ENCODE data around the gene CAMTA1. TPM values are rescaled to one million over a fixed set of nuclear protein-coding genes. Genes with fewer than 3 reads are reported as not detected.

Gene CAMTA1
- total RNA-seq, 6 donors from 2014 or later = 38.8 to 74.0 (median 46.1) TPM

DNA sequence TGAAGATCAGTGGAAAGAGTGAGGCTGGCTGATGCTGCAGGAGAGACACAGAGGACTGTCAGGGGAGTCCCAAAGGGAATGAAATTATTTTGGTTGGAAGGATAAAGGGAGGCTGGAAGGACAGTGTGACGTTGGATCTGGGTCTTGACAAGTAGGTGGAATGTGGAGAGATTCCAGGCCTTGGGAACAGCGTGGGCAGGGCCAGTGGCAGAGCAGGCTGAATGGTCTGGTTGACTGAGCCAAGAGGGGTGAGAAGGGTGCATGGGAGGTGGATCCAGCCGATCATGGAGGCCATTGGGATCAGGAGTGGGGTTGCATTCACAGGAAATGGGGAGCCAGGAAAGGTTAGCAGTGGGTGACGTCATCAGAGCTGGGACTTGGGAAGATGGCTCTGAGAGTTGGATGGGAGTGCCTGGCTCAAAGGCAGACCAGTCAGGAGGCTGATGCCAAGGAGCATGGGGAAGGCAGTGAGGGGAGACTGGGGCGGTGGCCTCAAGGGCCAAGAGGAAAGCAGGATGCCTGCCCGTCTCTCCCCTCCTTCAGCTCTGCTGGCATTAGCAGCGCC lies 839.6 kb downstream of the CAMTA1 start:
- Histone ChIP-seq H3K9me3 (no peaks in the 10 kb centered on the region), H3K27me3 (no peaks in the 10 kb centered on the region), H3K36me3 (no peaks in the 10 kb centered on the region), H3K4me1 (peaks cover 0 to 4% (median 1%) of the 10 kb centered on the region in 4 donors), H3K4me3 (no peak overlapping the region), H3K27ac (no peak overlapping the region)
- 55 to 81% methylated on average over 4 to 7 of the region's 7 CpGs for WGBS, 2 donors
- no peak for DNase-seq
- no peak for ATAC-seq (ENCODE audit: low FRiP score in 2 of 2)
- TF ChIP-seq, protein P1, sequence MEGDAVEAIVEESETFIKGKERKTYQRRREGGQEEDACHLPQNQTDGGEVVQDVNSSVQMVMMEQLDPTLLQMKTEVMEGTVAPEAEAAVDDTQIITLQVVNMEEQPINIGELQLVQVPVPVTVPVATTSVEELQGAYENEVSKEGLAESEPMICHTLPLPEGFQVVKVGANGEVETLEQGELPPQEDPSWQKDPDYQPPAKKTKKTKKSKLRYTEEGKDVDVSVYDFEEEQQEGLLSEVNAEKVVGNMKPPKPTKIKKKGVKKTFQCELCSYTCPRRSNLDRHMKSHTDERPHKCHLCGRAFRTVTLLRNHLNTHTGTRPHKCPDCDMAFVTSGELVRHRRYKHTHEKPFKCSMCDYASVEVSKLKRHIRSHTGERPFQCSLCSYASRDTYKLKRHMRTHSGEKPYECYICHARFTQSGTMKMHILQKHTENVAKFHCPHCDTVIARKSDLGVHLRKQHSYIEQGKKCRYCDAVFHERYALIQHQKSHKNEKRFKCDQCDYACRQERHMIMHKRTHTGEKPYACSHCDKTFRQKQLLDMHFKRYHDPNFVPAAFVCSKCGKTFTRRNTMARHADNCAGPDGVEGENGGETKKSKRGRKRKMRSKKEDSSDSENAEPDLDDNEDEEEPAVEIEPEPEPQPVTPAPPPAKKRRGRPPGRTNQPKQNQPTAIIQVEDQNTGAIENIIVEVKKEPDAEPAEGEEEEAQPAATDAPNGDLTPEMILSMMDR (IDR thresholded peaks at IDR 0.05) = no peak
- TF ChIP-seq POLR2A (IDR thresholded peaks at IDR 0.05) = no peak
- no peak for TF ChIP-seq EP300 (IDR thresholded peaks at IDR 0.05)
- TF ChIP-seq POLR2AphosphoS5 (IDR thresholded peaks at IDR 0.05) = no peak

DNA sequence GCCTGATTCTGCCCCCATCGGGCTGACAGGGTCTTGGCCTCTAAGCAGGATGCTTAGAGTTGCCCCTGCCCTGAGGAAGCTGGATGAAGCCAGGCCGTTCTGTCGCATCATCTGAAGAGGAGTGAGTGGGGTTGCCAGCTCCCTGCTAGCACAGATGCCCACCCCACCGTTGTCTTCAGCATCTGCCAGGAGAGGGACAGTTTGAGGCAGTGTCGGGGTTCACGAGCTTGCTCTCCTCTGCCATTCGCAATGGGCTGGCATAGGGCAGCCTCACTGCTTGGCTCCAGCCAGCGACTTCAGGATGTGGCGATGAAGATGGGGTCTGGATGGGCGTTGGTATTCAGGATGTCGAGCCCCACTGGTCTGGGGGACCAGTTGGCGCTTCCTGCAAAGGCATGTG lies 840.1 kb downstream of the CAMTA1 start:
- 85 to 94% methylated on average over 9 to 12 of the region's 12 CpGs for WGBS, 2 donors
- Histone ChIP-seq H3K27ac (no peak overlapping the region), H3K27me3 (no peaks in the 10 kb centered on the region), H3K36me3 (no peaks in the 10 kb centered on the region), H3K4me3 (no peak overlapping the region), H3K9me3 (no peaks in the 10 kb centered on the region), H3K4me1 (peaks cover 0 to 4% (median 1%) of the 10 kb centered on the region in 4 donors)
- TF ChIP-seq, protein P1 (IDR thresholded peaks at IDR 0.05) = no peak
- no peak for TF ChIP-seq EP300 (IDR thresholded peaks at IDR 0.05)
- TF ChIP-seq POLR2A (IDR thresholded peaks at IDR 0.05) = no peak
- no peak for TF ChIP-seq POLR2AphosphoS5 (IDR thresholded peaks at IDR 0.05)
- no peak for ATAC-seq (ENCODE audit: low FRiP score in 2 of 2)
- no peak for DNase-seq

DNA sequence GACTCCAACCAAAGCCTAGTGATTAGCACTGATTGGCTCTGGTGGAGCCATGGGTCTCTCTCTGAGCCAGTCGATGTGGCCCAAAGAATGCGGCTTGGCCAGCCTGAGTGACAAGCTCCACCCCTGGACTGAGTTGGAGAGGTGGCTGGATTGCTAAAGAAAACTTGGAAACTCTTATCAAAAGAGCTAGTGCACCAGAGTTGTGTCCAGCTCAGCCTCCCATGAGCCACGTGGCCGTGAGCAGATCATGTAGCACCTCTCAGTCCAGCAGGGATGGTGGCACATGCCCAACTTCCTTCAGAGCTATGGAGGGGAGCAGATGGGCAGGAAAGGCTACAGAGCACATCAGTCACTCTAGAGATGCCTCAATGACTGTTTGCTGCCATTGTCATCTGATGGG lies 843.0 kb downstream of the CAMTA1 start:
- H3K9me3 ChIP-seq = no peaks in the 10 kb centered on the region
- no peaks in the 10 kb centered on the region for H3K4me1 ChIP-seq
- 54% methylated on average over 4 of the region's 4 CpGs; no CpG with 5 or more reads in 1 of the 2 donors for WGBS, 2 donors
- no peak overlapping the region for H3K4me3 ChIP-seq
- H3K27ac ChIP-seq = no peak overlapping the region
- ATAC-seq (ENCODE audit: low FRiP score in 2 of 2) (no peak), DNase-seq (peak in 1 of 2 donors; percentile 68)
- no peaks in the 10 kb centered on the region for H3K27me3 ChIP-seq
- no peaks in the 10 kb centered on the region for H3K36me3 ChIP-seq
- TF ChIP-seq, protein P1 (IDR thresholded peaks at IDR 0.05) = no peak
- TF ChIP-seq EP300 (IDR thresholded peaks at IDR 0.05) (no peak), POLR2A (IDR thresholded peaks at IDR 0.05) (no peak), POLR2AphosphoS5 (IDR thresholded peaks at IDR 0.05) (no peak)

DNA sequence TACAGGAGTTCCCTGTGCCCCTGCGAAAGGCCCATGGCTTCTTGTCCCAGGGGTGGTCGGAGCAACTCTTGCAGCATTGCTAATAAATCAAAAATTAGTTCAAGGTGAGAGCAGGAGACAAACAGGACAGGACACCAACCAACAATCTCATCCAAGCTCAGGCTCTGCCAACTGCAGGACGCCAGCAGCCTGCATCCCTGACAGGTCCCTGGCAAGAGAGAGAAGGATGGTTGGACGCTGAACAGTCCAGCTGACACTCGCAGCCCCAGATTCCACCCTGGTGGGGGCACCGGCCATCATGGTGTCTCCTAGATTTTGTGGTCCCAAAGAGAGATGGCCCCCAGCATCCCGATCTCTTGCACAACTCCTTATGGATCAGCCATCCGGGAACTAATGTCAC lies 843.8 kb downstream of the CAMTA1 start:
- H3K9me3 ChIP-seq = no peaks in the 10 kb centered on the region
- DNase-seq (no peak), ATAC-seq (ENCODE audit: low FRiP score in 2 of 2) (no peak)
- H3K4me3 ChIP-seq = no peak overlapping the region
- no peaks in the 10 kb centered on the region for H3K36me3 ChIP-seq
- no peaks in the 10 kb centered on the region for H3K4me1 ChIP-seq
- WGBS, 2 donors = 86 to 93% methylated on average over 7 to 8 of the region's 8 CpGs
- H3K27ac ChIP-seq = no peak overlapping the region
- H3K27me3 ChIP-seq = no peaks in the 10 kb centered on the region
- TF ChIP-seq, protein P1 (IDR thresholded peaks at IDR 0.05) = no peak
- TF ChIP-seq EP300 (IDR thresholded peaks at IDR 0.05) (no peak), POLR2A (IDR thresholded peaks at IDR 0.05) (no peak), POLR2AphosphoS5 (IDR thresholded peaks at IDR 0.05) (no peak)

Measured in upper lobe of left lung (tissue), 6 donors.